NCI-H2081 (cell line): Measurements from ENCODE around the gene GOLGA3.
"Not testable (repeated sequence)": the region's sequence is repeated elsewhere in the genome, so short reads cannot be mapped to it uniquely, and the experiment has no call there.

Experiments used
- DNase-seq, 2 experiments: peaks; one replicate each; lab custom pipeline; 2025; lab: John Stamatoyannopoulos, UW

The GOLGA3 gene

DNA sequence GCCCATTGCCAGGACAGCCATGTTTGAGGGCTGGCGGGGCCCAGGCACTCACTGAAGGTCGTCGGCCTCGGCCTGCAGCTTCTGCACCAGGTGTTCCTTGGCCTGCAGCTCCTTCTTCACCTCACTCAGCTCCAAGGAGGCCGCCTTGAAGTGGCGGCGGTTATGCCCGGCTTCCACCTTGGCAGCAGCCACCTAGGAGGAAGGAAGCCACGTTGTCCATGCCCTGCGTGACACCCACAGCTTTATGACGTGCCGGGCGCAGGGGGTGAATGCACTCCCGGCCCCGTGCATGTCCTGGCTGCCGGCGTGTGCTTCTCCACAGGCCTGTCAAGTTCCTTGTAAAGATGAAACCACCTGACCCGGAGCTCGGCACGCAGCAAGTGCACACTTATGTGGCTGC, 51.1 kb downstream of the GOLGA3 start:
- DNase-seq = no peak

DNA sequence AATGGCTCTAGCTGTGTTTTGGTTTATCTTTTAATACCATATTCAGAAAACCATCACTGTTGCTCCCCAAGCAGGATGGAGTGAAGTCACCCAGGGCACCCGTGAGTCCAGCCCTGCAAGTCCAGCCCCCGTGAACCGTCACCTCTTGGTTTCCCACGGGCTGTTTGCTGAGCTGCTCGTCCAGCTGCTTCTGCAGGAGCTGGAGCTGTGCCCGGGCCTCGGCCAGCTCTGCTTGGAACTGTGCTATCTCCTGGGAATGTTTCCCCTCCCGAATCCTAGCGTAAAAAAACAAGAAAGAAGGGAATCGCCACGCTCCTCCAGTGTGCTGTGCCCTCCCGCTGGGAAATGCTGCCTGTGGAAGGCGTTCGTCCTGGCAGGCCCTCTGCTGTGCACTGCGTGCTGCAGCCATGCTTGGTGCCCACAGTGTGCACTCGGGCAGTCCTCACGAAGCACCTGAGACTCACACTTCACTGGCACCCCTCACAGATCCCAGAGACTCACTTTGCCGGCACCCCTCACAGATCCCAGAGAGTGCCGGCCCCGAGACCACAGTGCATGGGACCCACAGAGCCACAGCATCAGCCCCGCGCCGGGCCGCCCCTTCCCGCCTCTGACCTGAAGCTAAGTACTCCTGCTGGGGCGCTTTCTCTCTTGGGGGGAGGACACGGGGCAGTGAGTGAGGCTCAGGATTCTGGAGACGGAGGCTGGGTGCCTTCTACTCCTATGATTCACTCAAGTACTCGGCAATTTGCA, 51.7 kb downstream of the GOLGA3 start:
- DNase-seq = no peak

DNA sequence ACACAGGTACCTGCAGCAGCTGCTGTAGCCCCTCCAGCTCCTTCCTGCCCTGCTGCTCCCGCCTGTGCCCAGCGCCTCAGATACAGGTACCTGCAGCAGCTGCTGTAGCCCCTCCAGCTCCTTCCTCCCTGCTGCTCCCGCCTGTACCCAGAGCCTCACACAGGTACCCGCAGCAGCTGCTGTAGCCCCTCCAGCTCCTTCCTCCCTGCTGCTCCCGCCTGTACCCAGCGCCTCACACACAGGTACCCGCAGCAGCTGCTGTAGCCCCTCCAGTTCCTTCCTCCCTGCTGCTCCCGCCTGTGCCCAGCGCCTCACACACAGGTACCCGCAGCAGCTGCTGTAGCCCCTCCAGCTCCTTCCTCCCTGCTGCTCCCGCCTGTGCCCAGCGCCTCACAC, 52.4 kb downstream of the GOLGA3 start:
- DNase-seq = not testable (repeated sequence)

DNA sequence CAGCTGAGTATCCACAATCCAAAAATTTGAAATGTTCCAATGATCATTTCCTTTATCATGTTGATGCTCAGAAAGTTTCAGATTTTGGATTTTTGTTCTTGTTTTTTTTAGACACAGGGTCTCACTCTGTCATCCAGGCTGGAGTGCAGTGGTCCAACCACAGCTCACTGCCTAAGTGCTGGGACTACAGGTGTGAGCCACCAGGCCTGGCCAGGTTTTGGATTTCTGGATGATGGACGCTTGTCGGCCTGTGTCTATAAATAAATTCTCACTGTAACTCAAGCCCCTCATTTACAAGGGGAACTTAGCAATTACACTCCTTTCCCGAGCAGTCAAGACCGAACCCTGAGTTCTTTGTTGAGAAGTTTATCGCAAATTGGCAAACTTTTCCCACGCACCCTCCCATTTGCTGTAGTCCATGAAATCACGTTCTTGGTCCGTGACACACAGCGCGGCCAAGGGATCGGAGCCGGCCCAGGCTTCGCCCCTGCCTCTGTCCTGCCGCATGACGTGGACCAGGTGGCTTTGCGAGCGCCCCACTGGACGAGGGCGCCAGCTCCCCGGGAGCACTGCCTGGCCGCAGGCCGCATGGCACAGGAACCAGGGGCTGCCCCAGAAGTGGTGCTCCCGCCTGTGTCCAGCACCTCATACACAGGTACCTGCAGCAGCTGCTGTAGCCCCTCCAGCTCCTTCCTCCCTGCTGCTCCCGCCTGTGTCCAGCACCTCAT, 53.0 kb downstream of the GOLGA3 start:
- DNase-seq = no peak

DNA sequence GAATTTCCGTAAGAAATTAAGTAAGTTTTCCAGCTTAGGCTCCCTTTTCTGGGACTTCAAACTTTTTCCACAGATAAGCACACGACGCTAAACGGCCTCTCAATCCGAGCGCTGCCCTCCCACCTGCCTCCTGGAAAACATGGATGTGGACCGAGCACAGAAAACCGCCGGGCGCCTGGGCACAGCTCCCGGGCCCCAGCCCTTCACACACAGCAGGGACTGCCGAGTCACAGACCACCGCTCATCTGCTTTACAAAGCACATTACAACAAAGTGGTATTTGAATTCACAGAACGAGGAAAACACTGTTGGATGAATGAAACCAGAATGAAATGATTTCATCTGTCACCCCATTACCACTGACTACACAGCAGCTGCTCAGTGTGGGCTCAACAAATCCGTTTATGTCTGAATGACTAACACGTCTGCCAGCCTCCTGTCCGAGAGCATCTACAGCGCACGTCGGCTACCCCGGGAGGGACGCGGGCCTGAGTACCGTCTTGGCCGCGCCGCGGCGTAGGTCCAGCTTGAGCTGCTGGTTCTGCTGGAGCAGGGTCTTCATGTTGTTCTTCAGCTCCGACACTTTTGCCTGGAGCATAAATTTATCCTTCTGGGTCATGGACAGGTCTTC, 53.9 kb downstream of the GOLGA3 start:
- no peak for DNase-seq

DNA sequence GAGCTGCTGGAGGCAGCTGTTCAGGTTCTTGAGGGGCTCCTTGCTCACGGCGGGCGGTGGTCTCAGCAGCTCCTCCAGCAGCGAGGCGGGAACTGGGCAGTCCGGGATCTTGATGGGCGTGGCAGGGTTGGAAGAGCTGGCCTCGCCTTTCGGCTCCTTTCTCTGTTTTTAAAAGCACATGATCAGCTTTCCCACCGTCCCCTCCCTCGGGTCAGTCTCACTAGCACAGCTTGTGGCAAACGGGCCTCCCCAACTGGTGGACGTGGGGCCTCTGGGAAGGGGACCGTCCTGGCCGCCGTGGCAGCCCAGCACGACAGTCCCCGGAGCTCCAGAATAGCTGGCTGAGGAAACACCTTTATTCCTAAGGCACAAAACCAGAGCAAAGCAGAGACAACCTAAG, 54.5 kb downstream of the GOLGA3 start:
- DNase-seq = no peak

DNA sequence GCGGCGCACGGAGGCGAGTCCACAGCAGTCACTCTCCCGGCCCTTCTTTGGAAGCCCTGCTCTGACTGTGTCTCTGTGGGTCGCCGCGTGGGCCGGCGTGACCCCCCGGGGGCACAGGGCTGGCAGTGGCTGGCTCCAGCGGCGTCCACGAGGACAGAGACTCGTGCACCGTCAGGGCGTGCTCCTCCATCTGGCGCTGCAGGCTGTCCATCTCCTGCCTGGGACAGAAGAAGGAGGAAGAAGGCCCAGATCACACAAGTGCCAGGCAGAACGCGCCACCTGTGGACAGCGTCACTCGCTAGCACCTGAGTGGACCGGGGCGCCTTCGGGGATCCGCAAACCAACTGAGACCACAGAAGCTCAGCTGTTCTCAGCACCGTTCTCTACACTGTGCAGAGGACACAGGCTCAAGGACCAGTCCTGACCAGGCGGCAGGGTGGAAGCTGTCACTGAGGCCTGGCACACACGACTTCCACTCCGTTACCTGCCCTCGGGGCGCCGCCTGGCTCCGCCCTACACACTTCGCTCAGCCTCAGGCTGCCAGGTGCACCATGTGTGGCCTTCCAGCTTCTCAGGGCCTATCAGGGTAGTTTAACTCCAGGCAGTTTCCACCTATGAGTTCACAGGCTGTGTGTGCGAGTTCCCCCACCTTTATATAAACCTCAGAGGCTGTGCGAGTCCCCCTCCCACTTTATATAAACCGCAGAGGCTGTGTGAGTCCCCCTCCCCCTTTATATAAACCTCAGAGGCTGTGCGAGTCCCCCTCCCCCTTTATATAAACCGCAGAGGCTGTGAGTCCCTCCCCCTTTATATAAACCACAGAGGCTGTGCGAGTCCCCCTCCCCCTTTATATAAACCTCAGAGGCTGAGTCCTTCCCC, 55.4 kb downstream of the GOLGA3 start:
- no peak for DNase-seq

DNA sequence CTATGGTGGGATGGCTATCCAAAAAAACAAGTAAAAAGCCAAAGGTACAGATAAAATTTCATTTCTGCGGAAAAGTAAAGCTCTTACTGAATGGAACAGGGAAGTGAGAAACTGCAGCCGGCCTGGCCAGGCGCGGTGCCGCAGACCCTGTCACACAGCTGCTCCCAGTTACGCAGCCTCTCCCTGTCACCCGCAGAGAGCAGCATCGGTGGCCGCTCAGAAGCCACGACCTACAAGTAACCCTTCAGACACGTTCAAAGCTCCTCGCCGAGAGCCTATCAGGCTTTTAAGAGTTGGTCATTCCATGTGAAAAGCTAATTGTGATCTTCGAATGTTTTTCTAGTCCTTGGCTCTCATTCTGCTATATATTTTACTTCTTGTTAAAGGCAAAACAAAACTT, 56.1 kb downstream of the GOLGA3 start:
- DNase-seq = no peak

DNA sequence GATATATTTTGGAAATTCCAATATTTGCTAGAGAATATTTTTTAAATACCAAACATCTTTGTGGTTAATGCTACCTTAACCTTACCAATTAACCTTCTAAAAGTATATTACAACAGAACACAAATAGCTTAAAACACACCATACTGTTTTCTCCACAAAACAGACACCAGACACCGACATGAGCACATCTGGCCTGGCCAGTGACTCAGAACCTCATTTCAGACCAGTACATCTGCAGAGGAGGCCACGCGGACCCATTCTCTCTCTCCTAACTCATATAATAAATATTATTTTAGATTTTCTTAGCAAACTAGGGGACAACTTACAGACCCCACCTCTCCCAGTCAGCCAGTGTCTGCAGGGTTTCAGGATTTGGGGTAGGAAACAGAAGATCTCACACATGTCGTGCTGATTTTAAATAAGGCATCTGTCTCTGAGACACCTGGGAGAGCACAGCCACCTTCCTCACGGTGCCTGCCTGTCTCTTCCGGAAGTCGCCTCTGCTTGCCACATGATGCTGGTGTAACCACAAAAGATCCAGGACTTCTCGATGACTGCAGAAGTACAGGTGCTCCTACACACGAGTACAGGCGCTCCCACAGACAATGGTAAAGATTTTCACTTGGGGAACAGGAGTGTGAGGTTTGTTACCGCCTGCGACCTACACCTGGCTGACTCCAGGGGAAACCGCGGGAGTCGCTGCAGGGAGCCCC, 57.4 kb downstream of the GOLGA3 start:
- no peak for DNase-seq

DNA sequence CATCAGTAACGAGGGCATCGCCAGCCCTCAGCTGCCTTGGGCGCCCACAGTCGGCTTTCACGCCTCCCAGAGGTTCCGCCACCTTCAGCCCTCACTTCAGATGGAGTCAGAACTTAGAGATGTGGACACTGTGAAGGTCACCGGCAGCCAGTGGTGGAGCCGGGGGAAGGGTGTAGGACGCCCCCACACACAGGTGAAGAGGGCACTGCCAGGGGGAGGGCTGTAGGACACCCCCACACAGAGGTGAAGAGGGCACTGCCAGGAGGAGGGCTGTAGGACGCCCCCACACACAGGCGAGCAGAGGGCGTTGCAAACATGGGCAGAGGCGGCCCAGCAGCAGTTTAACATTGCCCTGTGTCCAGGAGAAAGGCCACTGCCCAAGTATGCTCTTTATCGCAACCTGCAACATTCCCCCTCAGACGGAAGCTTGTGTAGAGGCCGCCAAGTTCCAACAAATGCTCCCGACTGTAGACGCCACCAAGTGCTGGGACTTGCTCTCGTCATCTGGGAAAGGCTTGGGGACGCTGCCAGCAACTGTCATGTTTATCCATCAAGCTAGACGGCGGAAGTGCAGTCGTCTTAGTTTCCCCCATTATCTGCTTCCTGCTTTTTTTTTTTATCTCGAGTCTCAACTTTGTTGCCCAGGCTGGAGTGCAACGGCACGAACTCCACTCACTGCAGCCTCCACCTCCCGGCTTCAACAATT, 62.1 kb downstream of the GOLGA3 start:
- DNase-seq = no peak

DNA sequence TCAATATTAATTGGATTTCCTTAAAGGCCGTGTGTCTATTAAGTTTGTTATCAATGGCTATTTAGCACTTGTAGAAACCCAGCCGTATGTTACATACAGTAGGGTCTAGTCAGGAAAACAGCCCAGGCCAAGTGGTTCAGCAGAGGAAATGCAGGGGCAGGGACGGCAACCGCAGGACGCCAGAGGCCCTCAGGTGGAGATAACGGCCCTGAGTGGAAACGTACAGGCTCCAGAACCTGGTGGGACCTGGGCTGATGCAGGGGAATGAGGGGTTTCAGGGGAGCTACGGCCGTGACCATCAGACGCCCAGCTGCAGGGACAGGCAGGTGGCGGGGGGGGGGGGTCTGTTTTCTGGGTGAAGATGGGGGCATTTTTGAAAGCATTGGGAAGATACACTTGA, 63.3 kb downstream of the GOLGA3 start:
- no peak for DNase-seq

DNA sequence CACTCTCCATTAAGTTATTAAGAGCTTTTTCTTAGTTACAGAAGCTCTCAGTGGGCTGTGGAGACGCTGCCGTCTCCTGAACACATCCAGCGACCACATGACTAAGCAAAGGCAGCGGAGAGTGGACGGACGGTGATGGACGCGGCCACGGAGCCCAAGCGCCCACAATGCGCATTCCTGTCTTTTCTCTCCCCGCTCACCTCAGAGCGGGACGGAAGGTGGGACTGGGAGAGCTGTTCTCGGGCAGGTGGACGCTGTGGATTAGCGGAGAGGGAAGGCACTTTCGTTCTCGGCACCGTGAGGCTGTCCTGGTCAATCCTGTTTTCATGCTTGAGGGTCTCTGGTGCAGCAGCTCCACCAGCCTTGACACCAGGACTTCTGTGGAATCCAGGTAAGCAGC, 64.4 kb downstream of the GOLGA3 start:
- no peak for DNase-seq

DNA sequence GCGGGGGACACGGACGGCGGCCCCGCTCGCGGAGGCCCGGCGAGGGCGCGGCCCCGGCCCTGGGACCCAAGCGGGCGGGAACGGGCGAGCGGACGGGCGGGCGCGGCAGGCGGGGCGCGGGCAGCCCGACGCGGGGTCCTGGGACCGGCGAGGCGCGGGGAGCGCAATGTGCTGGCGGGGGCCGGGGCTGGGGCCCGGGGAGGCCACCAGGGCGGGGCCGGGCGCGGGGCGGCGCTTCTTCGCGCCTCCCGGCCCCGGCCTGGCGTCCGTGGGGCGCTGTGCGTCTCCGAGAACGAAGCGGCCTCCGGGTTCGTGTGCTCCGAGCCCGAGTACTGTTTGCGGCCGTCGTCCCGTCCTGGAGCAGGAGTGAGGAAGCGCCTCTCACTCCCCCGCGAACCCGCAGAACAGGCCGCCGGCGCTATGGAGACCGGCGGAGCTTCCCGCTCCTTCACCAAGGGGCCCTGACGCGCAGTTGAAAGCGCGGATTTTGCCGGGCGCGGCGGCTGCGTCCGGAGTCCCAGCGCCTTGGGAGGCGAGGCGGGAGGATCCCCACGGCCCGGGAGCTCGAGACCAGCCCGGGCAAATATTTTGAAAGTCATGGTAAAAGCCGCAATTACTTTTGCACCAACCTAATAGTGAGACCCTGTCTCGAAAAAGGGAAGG, 66.6 kb downstream of the GOLGA3 start:
- peak; percentile 89 to 93 for DNase-seq

DNA sequence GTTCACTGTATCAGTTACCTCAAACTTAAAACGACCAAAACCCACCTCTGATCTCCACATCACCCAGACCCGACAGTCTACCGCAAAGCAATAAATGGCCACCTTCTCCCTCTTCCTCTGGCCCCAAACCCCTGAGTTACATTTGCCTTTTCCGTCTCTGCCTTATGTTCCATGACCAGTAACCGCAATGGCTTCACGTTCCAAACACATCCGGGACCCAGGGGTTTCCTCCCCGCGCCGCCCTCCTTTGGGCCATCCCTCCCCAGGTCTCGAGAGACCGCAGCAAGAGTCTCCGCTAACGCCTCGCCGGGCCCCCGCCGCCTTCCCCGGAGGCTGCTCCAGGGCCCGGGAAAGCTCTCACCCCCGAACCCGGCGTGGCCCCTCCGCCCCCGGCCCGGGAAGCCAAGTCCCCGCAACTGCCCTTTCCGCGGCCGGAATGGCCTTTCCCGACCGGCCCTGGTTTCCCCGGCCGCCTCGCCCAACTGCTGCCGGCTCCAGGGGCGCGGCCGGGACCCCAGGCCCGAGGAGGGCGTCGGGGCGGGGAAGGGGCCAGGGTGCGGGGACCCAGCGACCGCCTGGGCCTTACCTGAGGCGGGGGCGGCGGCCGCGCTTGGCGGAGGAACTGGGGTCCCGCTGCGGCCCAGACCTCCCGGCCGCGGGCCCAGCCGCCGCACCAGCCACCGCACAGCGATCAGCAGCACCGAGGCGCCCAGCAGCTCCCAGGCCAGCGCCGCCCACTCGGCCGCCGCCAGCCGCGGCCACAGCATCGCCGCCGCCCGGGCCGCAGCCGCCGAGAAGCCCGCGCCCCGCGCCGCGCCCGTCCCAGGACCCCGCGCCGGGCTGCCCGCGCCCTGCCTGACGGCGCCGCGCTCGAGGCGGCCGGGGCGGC, 67.4 kb downstream of the GOLGA3 start, which contains the start of gene ANKLE2:
Gene ANKLE2 (minus strand): TSS at position 801 of the 889 bp plus-strand sequence. CDS start 34 bp downstream, at position 767.
- DNase-seq = peak; percentile 11 to 37

DNA sequence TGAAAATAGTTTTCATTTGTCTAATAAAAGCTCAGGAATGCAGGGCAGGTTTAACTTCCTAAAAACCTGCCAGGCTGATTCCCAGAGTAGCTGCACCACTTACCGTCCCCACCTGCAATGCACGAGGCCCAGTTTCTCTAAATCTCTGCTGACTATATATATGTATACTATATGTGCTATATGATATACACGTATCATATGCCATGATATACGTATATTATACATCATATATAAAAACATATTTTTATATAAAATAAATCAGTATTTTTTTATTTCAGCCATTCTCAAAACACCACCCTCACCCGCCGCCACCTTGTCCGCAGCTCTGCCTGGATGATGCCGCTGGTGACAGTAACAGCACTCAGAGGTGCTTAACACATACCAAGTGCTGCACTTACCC, 69.3 kb downstream of the GOLGA3 start:
- DNase-seq = no peak

DNA sequence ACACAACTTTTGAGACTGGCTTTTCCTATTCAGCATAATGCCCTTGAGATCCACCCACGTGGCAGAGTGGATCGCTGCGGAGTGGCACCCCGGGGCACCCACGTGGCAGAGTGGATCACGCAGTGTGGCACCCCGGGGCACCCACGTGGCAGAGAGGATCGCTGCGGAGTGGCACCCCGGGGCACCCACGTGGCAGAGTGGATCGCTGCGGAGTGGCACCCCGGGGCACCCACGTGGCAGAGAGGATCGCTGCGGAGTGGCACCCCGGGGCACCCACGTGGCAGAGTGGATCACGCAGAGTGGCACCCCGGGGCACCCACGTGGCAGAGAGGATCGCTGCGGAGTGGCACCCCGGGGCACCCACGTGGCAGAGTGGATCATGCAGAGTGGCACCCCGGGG, 69.8 kb downstream of the GOLGA3 start:
- not testable (repeated sequence) for DNase-seq

DNA sequence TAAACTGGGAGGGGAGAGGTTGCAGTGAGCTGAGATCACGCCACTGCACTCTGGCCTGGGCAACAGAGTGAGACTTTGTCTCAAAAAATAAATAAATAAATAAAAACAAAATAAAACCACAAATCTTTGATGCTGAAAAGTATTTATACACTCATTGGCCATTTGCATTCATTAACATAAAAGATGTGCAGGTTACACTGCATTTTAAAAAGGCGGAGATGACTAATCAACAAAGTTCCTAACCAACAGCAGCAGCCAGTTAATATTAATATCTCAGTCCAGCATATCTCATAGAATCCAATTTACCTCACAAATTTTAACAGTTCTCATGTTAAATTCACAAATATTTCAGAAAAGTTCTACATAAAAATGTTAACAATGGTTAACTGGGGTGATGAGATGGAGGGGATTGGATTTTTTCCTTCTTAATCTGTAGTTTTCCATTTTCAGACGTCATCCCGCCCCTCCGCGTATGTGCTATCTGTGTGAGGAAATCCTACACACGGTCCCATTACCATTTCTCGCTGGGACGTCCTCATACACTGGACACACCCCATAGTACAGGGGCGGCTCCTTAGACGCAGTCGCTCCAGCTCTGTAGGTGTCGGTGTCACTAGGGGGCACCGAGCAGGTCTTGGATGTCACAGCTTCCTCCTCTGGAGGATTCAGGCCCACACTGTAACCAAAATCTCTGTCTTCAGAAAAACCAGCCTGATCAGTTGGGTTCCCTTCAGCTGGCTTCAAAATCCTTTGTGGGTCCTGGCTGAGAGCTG, 74.3 kb downstream of the GOLGA3 start:
- DNase-seq = no peak

DNA sequence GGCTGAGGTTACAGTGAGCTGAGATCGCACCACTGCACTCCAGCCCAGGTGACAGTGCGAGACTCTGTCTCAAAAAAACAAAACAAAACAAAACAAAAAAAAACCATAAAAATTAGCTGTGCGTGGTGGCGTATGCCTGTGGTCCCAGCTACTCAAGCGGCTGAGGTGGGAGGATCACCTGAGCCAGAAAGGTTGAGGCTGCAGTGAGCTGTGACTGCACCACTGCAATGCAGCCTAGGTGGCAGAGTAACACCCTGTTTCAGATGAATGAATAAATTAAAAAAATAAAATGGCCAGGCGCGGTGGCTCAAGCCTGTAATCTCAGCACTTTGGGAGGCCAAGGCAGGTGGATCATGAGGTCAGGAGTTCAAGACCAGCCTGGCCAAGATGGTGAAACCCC, 75.0 kb downstream of the GOLGA3 start:
- not testable (repeated sequence) for DNase-seq
